ENCODE measurements around the gene HACD2. TPM values are rescaled to one million over a fixed set of nuclear protein-coding genes. Genes with fewer than 3 reads are reported as not detected.

Gene HACD2
- total RNA-seq, 1 experiment from 2014 or later, result 27.4 TPM

- Histone ChIP-seq H2AK5ac (ENCODE audit: insufficient read length, low read length) (no peak overlapping the region), H3K23me2 (ENCODE audit: insufficient read length, low read depth, low read length, poor library complexity, severe bottlenecking) (no peaks in the 10 kb centered on the region), H2BK5ac (ENCODE audit: insufficient read length, low read length) (no peak overlapping the region), H3K14ac (ENCODE audit: insufficient read depth, low read length) (no peak overlapping the region), H2BK15ac (ENCODE audit: low read depth, low read length) (no peak overlapping the region), H2BK20ac (ENCODE audit: low read depth, low read length, poor library complexity, severe bottlenecking) (no peak overlapping the region), H3K27me3 (ENCODE audit: insufficient read depth, low read length) (no peaks in the 10 kb centered on the region), H3T11ph (ENCODE audit: low read length) (no peak overlapping the region), H3K4ac (ENCODE audit: low read depth, low read length) (no peak overlapping the region), H2AFZ (ENCODE audit: low read length) (no peak overlapping the region), H3K56ac (ENCODE audit: insufficient read length, low read depth, low read length) (no peak overlapping the region), H4K91ac (ENCODE audit: insufficient read length, low read depth, low read length) (no peak overlapping the region), H4K20me1 (ENCODE audit: control insufficient read depth, insufficient read depth, insufficient read length) (no peaks in the 10 kb centered on the region), H3K9me3 (ENCODE audit: control insufficient read depth, low read depth, low read length) (no peaks in the 10 kb centered on the region), H3K9ac (ENCODE audit: extremely low read depth, insufficient read length, low read length) (no peak overlapping the region), H3K4me2 (ENCODE audit: insufficient read depth, insufficient read length, low read length) (no peak overlapping the region), H4K5ac (ENCODE audit: insufficient read length, low read depth, low read length) (no peak overlapping the region), H3K79me1 (ENCODE audit: insufficient read depth, low read depth, low read length, poor library complexity, severe bottlenecking) (no peaks in the 10 kb centered on the region), H2BK120ac (ENCODE audit: low read depth, low read length, poor library complexity, severe bottlenecking) (no peak overlapping the region), H3K4me1 (ENCODE audit: insufficient read depth, low read length) (no peaks in the 10 kb centered on the region), H2BK12ac (ENCODE audit: insufficient read length, low read depth, low read length) (no peak overlapping the region), H3K79me2 (ENCODE audit: insufficient read depth, low read length) (no peaks in the 10 kb centered on the region), H3K27ac (ENCODE audit: insufficient read length, low read depth, low read length) (no peak overlapping the region), H4K8ac (replicated peaks; ENCODE audit: insufficient read length, low read depth, low read length) (no peak overlapping the region), H3K23ac (ENCODE audit: insufficient read length, low read depth, low read length) (no peak overlapping the region), H3K18ac (ENCODE audit: insufficient read length, low read depth, low read length) (no peak overlapping the region)
- Mint-ChIP-seq H3K36me3 (ENCODE audit: insufficient read depth in 1 of 3, low read depth in 3 of 3) (no peaks in the 10 kb centered on the region), H3K27me3 (ENCODE audit: low read depth) (no peaks in the 10 kb centered on the region), H3K4me3 (no peak overlapping the region), H3K4me1 (no peaks in the 10 kb centered on the region), H3K27ac (peak overlapping the region in 1 of 3 experiments; percentile 22; a peak in 1 of 7 replicates), H3K9me3 (no peaks in the 10 kb centered on the region)
- no peak for DNase-seq
- WGBS (ENCODE audit: extremely low coverage, insufficient read length, low lambda C conversion rate), result no CpG with 5 or more reads among the region's 6 CpGs
- no peak for TF ChIP-seq CTCF (conservative IDR thresholded peaks at IDR 0.05)
Observed at GRCh38 chr3:123543950-123544349, 40.9 kb downstream of the HACD2 start.

Data from H9 (cell line).